ENCODE data around the gene TMPRSS9.

GRCh38 chr19:2412449-2412848 lies 52.4 kb downstream of the TMPRSS9 start:
- TF ChIP-seq, protein P1, sequence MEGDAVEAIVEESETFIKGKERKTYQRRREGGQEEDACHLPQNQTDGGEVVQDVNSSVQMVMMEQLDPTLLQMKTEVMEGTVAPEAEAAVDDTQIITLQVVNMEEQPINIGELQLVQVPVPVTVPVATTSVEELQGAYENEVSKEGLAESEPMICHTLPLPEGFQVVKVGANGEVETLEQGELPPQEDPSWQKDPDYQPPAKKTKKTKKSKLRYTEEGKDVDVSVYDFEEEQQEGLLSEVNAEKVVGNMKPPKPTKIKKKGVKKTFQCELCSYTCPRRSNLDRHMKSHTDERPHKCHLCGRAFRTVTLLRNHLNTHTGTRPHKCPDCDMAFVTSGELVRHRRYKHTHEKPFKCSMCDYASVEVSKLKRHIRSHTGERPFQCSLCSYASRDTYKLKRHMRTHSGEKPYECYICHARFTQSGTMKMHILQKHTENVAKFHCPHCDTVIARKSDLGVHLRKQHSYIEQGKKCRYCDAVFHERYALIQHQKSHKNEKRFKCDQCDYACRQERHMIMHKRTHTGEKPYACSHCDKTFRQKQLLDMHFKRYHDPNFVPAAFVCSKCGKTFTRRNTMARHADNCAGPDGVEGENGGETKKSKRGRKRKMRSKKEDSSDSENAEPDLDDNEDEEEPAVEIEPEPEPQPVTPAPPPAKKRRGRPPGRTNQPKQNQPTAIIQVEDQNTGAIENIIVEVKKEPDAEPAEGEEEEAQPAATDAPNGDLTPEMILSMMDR (IDR thresholded peaks at IDR 0.05): no peak
- TF ChIP-seq POLR2A (IDR thresholded peaks at IDR 0.05): no peak
- TF ChIP-seq EP300 (IDR thresholded peaks at IDR 0.05): no peak

Data from ovary (tissue), 3 donors.